NCI-H1417 treated with DMSO at 0.1 percent for 48 hours (cell line): ENCODE results near the gene MAML3.

ENCODE experiments used
- DNase-seq: peaks from one replicate; lab custom pipeline; 2025; lab: John Stamatoyannopoulos, UW

MAML3 gene

GRCh38 chr4:139685180-139685579 is 468.8 kb downstream of the MAML3 start:
- no peak for DNase-seq

GRCh38 chr4:139684351-139684750 is 469.6 kb downstream of the MAML3 start:
- DNase-seq = no peak

GRCh38 chr4:139682741-139683151 is 471.2 kb downstream of the MAML3 start:
- DNase-seq = no peak

- no peak for DNase-seq
Observed at GRCh38 chr4:139682309-139682708, 471.7 kb downstream of the MAML3 start.

GRCh38 chr4:139676913-139677585 is 476.9 kb downstream of the MAML3 start:
- DNase-seq = no peak

GRCh38 chr4:139676365-139676764 is 477.6 kb downstream of the MAML3 start:
- no peak for DNase-seq

- no peak for DNase-seq
Observed at GRCh38 chr4:139675651-139676050, 478.3 kb downstream of the MAML3 start.

GRCh38 chr4:139674875-139675550 is 479.0 kb downstream of the MAML3 start:
- DNase-seq = no peak

- no peak for DNase-seq
Observed at GRCh38 chr4:139672732-139673131, 481.3 kb downstream of the MAML3 start.

- DNase-seq = no peak
Observed at GRCh38 chr4:139672215-139672614, 481.8 kb downstream of the MAML3 start.

GRCh38 chr4:139670775-139671174 is 483.2 kb downstream of the MAML3 start:
- DNase-seq = no peak

GRCh38 chr4:139669890-139670289 is 484.1 kb downstream of the MAML3 start:
- DNase-seq = no peak

GRCh38 chr4:139669335-139669734 is 484.6 kb downstream of the MAML3 start:
- DNase-seq = no peak

- no peak for DNase-seq
Observed at GRCh38 chr4:139668658-139669201, 485.3 kb downstream of the MAML3 start.

- no peak for DNase-seq
Observed at GRCh38 chr4:139668036-139668435, 485.9 kb downstream of the MAML3 start.
